NT2/D1 (cell line): ENCODE data around the gene KRTAP4-11.

Experiments used
- DNase-seq: peaks from one replicate; pipeline ENCODE4 v3.0.0-alpha.2; 2011; ENCODE audit warnings: low read depth, low spot score
- H3K27me3 ChIP-seq: 2 replicates; pipeline ENCODE4 v1.6.0; 2011; ENCODE audit warnings: mild to moderate bottlenecking; ENCODE audit not compliant: insufficient read length, insufficient read depth
- H3K36me3 ChIP-seq: 2 replicates; pipeline ENCODE4 v1.6.1; 2011; ENCODE audit warnings: mild to moderate bottlenecking, low read length, mixed read lengths; ENCODE audit not compliant: insufficient read depth, insufficient read length
- H3K4me1 ChIP-seq: 2 replicates; pipeline ENCODE4 v1.5.1; 2011; ENCODE audit not compliant: insufficient read depth, insufficient read length
- H3K4me3 ChIP-seq: 2 replicates; pipeline ENCODE4 v1.5.1; 2011; ENCODE audit warnings: low read depth; ENCODE audit not compliant: insufficient read length
- H3K9ac ChIP-seq: 2 replicates; pipeline ENCODE4 v1.6.0; 2011; ENCODE audit warnings: low read depth; ENCODE audit not compliant: insufficient read length
- H3K9me3 ChIP-seq: 2 replicates; pipeline ENCODE4 v1.5.1; 2011; ENCODE audit warnings: mild to moderate bottlenecking, low read length; ENCODE audit not compliant: insufficient read depth
- SUZ12 ChIP-seq: IDR thresholded peaks from 2 replicates; pipeline ENCODE4 v1.6.1; 2011; ENCODE audit not compliant: insufficient read length, insufficient read depth; ENCODE audit errors: extremely low read depth
- YY1 ChIP-seq: IDR thresholded peaks from 2 replicates; pipeline ENCODE4 v1.6.1; 2011; ENCODE audit not compliant: insufficient read length, insufficient read depth
- ZNF274 ChIP-seq: IDR thresholded peaks from 2 replicates; pipeline ENCODE4 v1.6.1; 2011; ENCODE audit warnings: mild to moderate bottlenecking, low read depth, low read length

KRTAP4-11 gene

GRCh38 chr17:41082626-41083025 lies 35.5 kb downstream of the KRTAP4-11 start:
- H3K27me3 ChIP-seq = no peaks in the 10 kb centered on the region
- no peak for DNase-seq
- H3K36me3 ChIP-seq = no peaks in the 10 kb centered on the region
- no peaks in the 10 kb centered on the region for H3K4me1 ChIP-seq
- no peak for TF ChIP-seq ZNF274
- no peak for TF ChIP-seq YY1
- TF ChIP-seq SUZ12 = no peak
- H3K9me3 ChIP-seq = no peaks in the 10 kb centered on the region
- H3K9ac ChIP-seq = no peak overlapping the region
- H3K4me3 ChIP-seq = no peak overlapping the region

GRCh38 chr17:41076788-41077187 lies 41.4 kb downstream of the KRTAP4-11 start:
- no peak for DNase-seq
- TF ChIP-seq SUZ12 = no peak
- no peak for TF ChIP-seq ZNF274
- no peak for TF ChIP-seq YY1
- no peaks in the 10 kb centered on the region for H3K36me3 ChIP-seq
- no peaks in the 10 kb centered on the region for H3K9me3 ChIP-seq
- H3K4me1 ChIP-seq = no peaks in the 10 kb centered on the region
- no peak overlapping the region for H3K4me3 ChIP-seq
- no peak overlapping the region for H3K9ac ChIP-seq
- H3K27me3 ChIP-seq = no peaks in the 10 kb centered on the region

GRCh38 chr17:41073676-41074075 lies 44.5 kb downstream of the KRTAP4-11 start:
- DNase-seq = no peak

GRCh38 chr17:41071606-41072360 lies 46.4 kb downstream of the KRTAP4-11 start:
- Histone ChIP-seq H3K36me3 (no peaks in the 10 kb centered on the region), H3K9me3 (no peaks in the 10 kb centered on the region), H3K27me3 (no peaks in the 10 kb centered on the region), H3K4me3 (no peak overlapping the region), H3K4me1 (no peaks in the 10 kb centered on the region), H3K9ac (no peak overlapping the region)
- DNase-seq = no peak
- TF ChIP-seq SUZ12 (no peak), YY1 (no peak), ZNF274 (no peak)

More at GRCh38 chr17:41073676-41074075, 44.5 kb downstream of the KRTAP4-11 start:
- Histone ChIP-seq H3K36me3 (no peaks in the 10 kb centered on the region), H3K4me1 (no peaks in the 10 kb centered on the region), H3K9me3 (no peaks in the 10 kb centered on the region), H3K27me3 (no peaks in the 10 kb centered on the region), H3K9ac (no peak overlapping the region), H3K4me3 (no peak overlapping the region)
- TF ChIP-seq YY1 = no peak
- TF ChIP-seq ZNF274 = no peak
- no peak for TF ChIP-seq SUZ12

- Histone ChIP-seq H3K36me3 (no peaks in the 10 kb centered on the region), H3K4me1 (no peaks in the 10 kb centered on the region), H3K27me3 (no peaks in the 10 kb centered on the region), H3K4me3 (no peak overlapping the region), H3K9ac (no peak overlapping the region), H3K9me3 (no peaks in the 10 kb centered on the region)
- DNase-seq = no peak
- no peak for TF ChIP-seq YY1
- TF ChIP-seq ZNF274 = no peak
- TF ChIP-seq SUZ12 = no peak
These were observed 49.1 kb downstream of the KRTAP4-11 start for GRCh38 chr17:41069031-41069430.

GRCh38 chr17:41067281-41067680 lies 50.9 kb downstream of the KRTAP4-11 start:
- H3K4me3 ChIP-seq = no peak overlapping the region
- no peaks in the 10 kb centered on the region for H3K9me3 ChIP-seq
- no peaks in the 10 kb centered on the region for H3K27me3 ChIP-seq
- no peak for TF ChIP-seq YY1
- TF ChIP-seq SUZ12 = no peak
- TF ChIP-seq ZNF274 = no peak
- H3K4me1 ChIP-seq = no peaks in the 10 kb centered on the region
- H3K36me3 ChIP-seq = no peaks in the 10 kb centered on the region
- no peak overlapping the region for H3K9ac ChIP-seq
- DNase-seq = no peak
